ENCODE data around the gene NFKBIB. TPM values are rescaled to one million over a fixed set of nuclear protein-coding genes. Genes with fewer than 3 reads are reported as not detected.

Gene NFKBIB
- total RNA-seq, 1 donor from 2014 or later, result 6.3 TPM

DNA sequence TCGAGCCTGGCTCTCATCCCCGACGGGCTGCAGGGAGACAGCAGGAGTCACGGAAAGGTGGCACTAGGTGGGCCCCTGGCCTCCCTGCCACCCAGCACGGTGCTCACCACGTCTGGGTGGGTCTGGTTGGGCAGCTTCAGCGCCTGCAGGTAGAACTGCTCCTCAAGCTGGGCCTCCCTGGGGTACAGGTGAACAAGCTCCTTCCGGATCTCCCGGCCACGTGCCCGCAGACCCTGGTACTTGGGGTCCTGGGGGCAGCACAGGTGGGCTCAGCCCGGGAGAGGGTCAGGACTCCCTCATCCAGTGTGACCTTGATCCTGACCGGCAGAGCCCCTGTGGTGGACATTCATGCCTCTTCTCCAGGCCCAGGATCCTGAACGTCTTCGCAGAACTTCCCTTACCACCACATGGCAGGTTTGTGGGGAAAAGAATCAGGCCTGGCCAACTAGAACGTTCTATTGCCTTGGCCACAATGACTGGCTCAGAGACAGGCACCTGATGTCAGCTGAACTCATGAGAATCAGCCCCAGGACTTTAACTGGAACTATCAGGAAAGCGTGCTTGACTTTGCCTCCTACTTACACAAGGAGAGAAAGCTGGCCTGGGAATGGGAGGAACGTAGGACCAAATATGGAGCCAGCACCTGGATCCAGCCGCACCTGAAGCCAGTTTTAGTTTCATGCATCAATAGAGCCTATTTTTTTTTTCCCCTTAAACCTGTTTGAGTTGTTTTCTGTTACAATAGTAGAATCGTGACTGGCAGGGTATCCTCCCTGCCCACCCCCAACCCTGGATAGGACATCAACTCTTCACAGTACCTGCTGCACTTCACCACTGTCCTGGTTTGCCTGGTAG, 21.9 kb downstream of the NFKBIB start:
- H3K27me3 ChIP-seq, result no peaks in the 10 kb centered on the region
- H3K4me3 ChIP-seq, result no peak overlapping the region
- H3K4me1 ChIP-seq, result no peaks in the 10 kb centered on the region
- peaks cover 14 to 19% of the 10 kb centered on the region in 2 donors for H3K36me3 ChIP-seq
- TF ChIP-seq, protein P1, sequence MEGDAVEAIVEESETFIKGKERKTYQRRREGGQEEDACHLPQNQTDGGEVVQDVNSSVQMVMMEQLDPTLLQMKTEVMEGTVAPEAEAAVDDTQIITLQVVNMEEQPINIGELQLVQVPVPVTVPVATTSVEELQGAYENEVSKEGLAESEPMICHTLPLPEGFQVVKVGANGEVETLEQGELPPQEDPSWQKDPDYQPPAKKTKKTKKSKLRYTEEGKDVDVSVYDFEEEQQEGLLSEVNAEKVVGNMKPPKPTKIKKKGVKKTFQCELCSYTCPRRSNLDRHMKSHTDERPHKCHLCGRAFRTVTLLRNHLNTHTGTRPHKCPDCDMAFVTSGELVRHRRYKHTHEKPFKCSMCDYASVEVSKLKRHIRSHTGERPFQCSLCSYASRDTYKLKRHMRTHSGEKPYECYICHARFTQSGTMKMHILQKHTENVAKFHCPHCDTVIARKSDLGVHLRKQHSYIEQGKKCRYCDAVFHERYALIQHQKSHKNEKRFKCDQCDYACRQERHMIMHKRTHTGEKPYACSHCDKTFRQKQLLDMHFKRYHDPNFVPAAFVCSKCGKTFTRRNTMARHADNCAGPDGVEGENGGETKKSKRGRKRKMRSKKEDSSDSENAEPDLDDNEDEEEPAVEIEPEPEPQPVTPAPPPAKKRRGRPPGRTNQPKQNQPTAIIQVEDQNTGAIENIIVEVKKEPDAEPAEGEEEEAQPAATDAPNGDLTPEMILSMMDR (IDR thresholded peaks at IDR 0.05), result no peak
- intact Hi-C loops (cut with DNase I), result no loop called here
- H3K27ac ChIP-seq, result no peak overlapping the region
- no peak for DNase-seq (ENCODE audit: low spot score in 2 of 2)
- H3K9me3 ChIP-seq, result no peaks in the 10 kb centered on the region

DNA sequence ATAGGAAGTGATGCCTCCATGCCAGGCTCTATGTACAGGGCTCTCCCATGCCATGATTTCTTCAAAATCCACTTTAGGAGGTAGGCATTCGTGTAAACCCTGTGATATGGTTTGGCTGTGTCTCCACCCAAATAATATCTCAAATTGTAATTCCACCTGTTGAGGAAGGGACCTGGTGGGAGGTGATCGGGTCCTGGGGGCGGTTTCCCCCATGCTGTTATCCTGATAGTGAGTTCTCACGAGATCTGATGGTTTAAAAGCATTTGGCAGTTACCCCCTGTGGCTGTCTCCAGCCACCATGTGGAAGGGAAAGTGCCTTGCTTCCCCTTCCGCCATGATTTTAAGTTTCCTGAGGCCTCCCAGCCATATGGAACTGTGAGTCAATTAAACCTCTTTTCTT, 22.7 kb downstream of the NFKBIB start:
- TF ChIP-seq, protein P1 (IDR thresholded peaks at IDR 0.05), result no peak

GRCh38 chr19:38924388-38924787, 24.6 kb downstream of the NFKBIB start:
- DNase-seq (ENCODE audit: low spot score in 2 of 2), result no peak
- Histone ChIP-seq H3K36me3 (peaks cover 14 to 19% of the 10 kb centered on the region in 2 donors), H3K4me1 (no peaks in the 10 kb centered on the region), H3K4me3 (no peak overlapping the region), H3K27ac (no peak overlapping the region), H3K9me3 (no peaks in the 10 kb centered on the region), H3K27me3 (no peaks in the 10 kb centered on the region)
- intact Hi-C loops (cut with DNase I), result no loop called here
- TF ChIP-seq, protein P1 (IDR thresholded peaks at IDR 0.05), result no peak

More for the DNA sequence above, 22.7 kb downstream of the NFKBIB start:
- no peaks in the 10 kb centered on the region for H3K9me3 ChIP-seq
- no peak overlapping the region for H3K4me3 ChIP-seq
- DNase-seq (ENCODE audit: low spot score in 2 of 2), result no peak
- no peak overlapping the region for H3K27ac ChIP-seq
- H3K36me3 ChIP-seq, result peaks cover 14 to 19% of the 10 kb centered on the region in 2 donors
- H3K4me1 ChIP-seq, result no peaks in the 10 kb centered on the region
- intact Hi-C loops (cut with DNase I), result no loop called here
- H3K27me3 ChIP-seq, result no peaks in the 10 kb centered on the region

DNA sequence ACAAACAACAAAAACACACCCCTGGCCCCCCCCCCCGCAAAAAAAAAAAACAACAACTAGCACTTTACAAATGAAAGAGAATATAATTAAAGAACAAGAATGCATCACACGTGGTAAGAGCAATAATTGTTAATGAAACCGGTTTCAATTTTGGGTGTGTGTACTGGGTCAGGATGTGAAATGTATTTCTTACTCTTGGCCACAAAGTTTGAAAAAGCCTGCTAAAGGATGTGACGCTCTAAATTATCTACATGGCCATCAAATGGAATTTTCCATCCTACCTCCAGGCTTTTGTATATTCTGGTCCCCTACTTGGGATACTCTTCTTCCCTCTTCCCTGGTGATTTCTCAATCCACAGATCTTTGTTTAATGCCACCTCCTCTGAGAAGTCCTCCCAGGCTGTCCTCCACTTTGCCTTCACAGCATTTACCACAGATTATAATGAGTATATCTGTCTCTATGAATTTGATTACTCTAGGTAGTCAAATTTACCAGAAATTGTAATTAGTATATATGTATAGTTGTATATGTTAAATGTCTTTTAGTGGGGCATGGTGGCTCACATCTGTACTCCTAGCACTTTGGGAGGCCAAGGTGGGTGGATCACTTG, 28.7 kb downstream of the NFKBIB start:
- intact Hi-C loops (cut with DNase I), result no loop called here
- H3K4me3 ChIP-seq, result no peak overlapping the region
- H3K9me3 ChIP-seq, result no peaks in the 10 kb centered on the region
- peaks cover 13 to 25% of the 10 kb centered on the region in 2 donors for H3K36me3 ChIP-seq
- H3K27me3 ChIP-seq, result no peaks in the 10 kb centered on the region
- no peak overlapping the region for H3K27ac ChIP-seq
- DNase-seq (ENCODE audit: low spot score in 2 of 2), result no peak
- TF ChIP-seq, protein P1 (IDR thresholded peaks at IDR 0.05), result no peak
- peaks cover 9 to 14% of the 10 kb centered on the region in 2 donors for H3K4me1 ChIP-seq

DNA sequence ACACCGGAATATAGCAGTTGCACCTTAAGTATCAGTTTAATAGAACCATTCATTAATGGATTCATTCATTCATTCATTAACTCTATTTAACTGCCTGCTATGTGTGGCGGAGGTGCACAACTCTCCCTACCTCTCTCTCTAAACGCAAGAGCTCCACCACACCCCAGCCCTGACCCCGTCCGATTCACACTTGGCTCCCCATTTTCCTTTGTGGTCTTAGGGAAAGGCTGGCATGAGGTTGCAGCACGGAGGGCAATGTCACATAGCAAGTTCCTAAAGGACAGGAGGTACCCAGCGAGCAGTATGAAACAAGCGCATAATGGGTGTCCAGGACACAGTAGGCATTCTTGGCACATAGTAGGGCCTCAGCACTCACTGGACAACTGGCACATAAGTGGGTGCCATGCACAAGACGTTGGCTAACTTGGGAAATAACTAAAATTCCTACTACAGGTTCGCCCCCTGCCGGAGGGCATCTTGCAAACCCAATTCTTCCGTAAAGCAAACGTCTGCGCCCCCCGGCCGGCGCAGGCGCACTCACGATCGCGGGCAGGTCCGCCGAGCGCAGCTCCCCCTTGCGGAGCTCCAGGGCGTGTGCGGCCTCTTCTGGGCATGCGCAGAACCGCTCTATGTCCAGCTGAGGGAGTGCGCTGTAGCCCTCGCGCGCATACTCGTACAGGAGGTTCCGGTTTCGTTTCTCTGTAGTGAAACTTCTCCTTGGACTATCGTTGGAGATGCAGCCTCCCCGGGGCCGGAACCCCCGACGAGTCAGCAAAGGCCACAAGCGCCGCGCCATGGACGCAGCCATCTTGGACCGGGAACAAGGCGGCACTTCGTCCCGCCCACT, 30.4 kb downstream of the NFKBIB start, which contains the start of gene SARS2:
Gene SARS2 (minus strand): TSS at position 835 of the 847 bp plus-strand sequence. CDS start 27 bp downstream, at position 808.
- Histone ChIP-seq H3K4me1 (peaks cover 9 to 14% of the 10 kb centered on the region in 2 donors), H3K36me3 (peaks cover 5 to 23% of the 10 kb centered on the region in 2 donors), H3K27me3 (no peaks in the 10 kb centered on the region), H3K9me3 (no peaks in the 10 kb centered on the region), H3K27ac (peak within 1 kb of the TSS; percentile 70 to 77), H3K4me3 (peak within 1 kb of the TSS; percentile 83 to 93)
- TF ChIP-seq, protein P1 (IDR thresholded peaks at IDR 0.05), result peak; percentile 98 to 99 (median 98)
- intact Hi-C loops (cut with DNase I), result loop anchor here (1.0 to 10.0 kb wide), 6 partner anchors 31 to 527 kb away; partner anchors contain the start of genes FAM98C, FBXO17, HNRNPL and NFKBIB
- DNase-seq (ENCODE audit: low spot score in 2 of 2), result peak; percentile 62 to 97

All from ascending aorta (tissue), 2 donors.